ENCODE measurements around the gene ZNF547. TPM values are rescaled to one million over a fixed set of nuclear protein-coding genes. Genes with fewer than 3 reads are reported as not detected.
A peak's percentile ranks its signal among the peaks of the same experiment; 100 is the strongest.
"Not testable (repeated sequence)": the region's sequence is repeated elsewhere in the genome, so short reads cannot be mapped to it uniquely, and the experiment has no call there.

Gene ZNF547
- total RNA-seq, 2 donors from 2014 or later = 2.4 to 3.5 TPM

GRCh38 chr19:57363688-57364181 is 384 bp downstream of the ZNF547 start:
- intact Hi-C loops (cut with DNase I) = no loop called here
- peak; percentile 79 for DNase-seq (ENCODE audit: low spot score)

GRCh38 chr19:57366776-57367175 is 3.4 kb downstream of the ZNF547 start:
- intact Hi-C loops (cut with DNase I) = no loop called here
- DNase-seq (ENCODE audit: low spot score) = no peak

GRCh38 chr19:57374179-57374578 is 10.8 kb downstream of the ZNF547 start:
- intact Hi-C loops (cut with DNase I) = no loop called here
- DNase-seq (ENCODE audit: low spot score) = no peak

- not testable (repeated sequence) for DNase-seq (ENCODE audit: low spot score)
These were observed 11.3 kb downstream of the ZNF547 start for GRCh38 chr19:57374647-57375046.

GRCh38 chr19:57376151-57376550 is 12.8 kb downstream of the ZNF547 start:
- intact Hi-C loops (cut with DNase I) = no loop called here

More at GRCh38 chr19:57374647-57375046, 11.3 kb downstream of the ZNF547 start:
- intact Hi-C loops (cut with DNase I) = not testable (repeated sequence)

GRCh38 chr19:57377498-57378146 is 14.3 kb downstream of the ZNF547 start:
- no peak for DNase-seq (ENCODE audit: low spot score)
- intact Hi-C loops (cut with DNase I) = no loop called here

More at GRCh38 chr19:57376151-57376550, 12.8 kb downstream of the ZNF547 start:
- DNase-seq (ENCODE audit: low spot score) = no peak

- no peak for DNase-seq (ENCODE audit: low spot score)
- intact Hi-C loops (cut with DNase I) = no loop called here
These were observed 17.6 kb downstream of the ZNF547 start for GRCh38 chr19:57380923-57381322.

- intact Hi-C loops (cut with DNase I) = no loop called here
- no peak for DNase-seq (ENCODE audit: low spot score)
These were observed 19.6 kb downstream of the ZNF547 start for GRCh38 chr19:57382806-57383488.

- no peak for DNase-seq (ENCODE audit: low spot score)
- intact Hi-C loops (cut with DNase I) = no loop called here
These were observed 25.9 kb downstream of the ZNF547 start for GRCh38 chr19:57389194-57389729.

- intact Hi-C loops (cut with DNase I) = no loop called here
- DNase-seq (ENCODE audit: low spot score) = peak; percentile 99
These were observed 26.6 kb downstream of the ZNF547 start, which contains the start of gene ZNF548 for GRCh38 chr19:57389730-57390598. TSS of gene ZNF548 (plus strand) at chr19:57389854. CDS start at chr19:57390100, 246 bp downstream.

- intact Hi-C loops (cut with DNase I) = no loop called here
- DNase-seq (ENCODE audit: low spot score) = no peak
These were observed 32.4 kb downstream of the ZNF547 start for GRCh38 chr19:57395710-57396109.

GRCh38 chr19:57398868-57399267 is 35.5 kb downstream of the ZNF547 start:
- no peak for DNase-seq (ENCODE audit: low spot score)
- intact Hi-C loops (cut with DNase I) = no loop called here

- intact Hi-C loops (cut with DNase I) = no loop called here
- DNase-seq (ENCODE audit: low spot score) = no peak
These were observed 40.6 kb downstream of the ZNF547 start for GRCh38 chr19:57403737-57404563.

GRCh38 chr19:57406516-57407123 is 43.3 kb downstream of the ZNF547 start:
- intact Hi-C loops (cut with DNase I) = no loop called here
- DNase-seq (ENCODE audit: low spot score) = no peak

GRCh38 chr19:57410877-57411671 is 47.7 kb downstream of the ZNF547 start, which contains the start of gene ZNF17:
TSS of gene ZNF17 (plus strand) at chr19:57411161. CDS start at chr19:57413616, 2,455 bp downstream.
- intact Hi-C loops (cut with DNase I) = no loop called here
- DNase-seq (ENCODE audit: low spot score) = peak; percentile 98

GRCh38 chr19:57419439-57419838 is 56.1 kb downstream of the ZNF547 start:
- DNase-seq (ENCODE audit: low spot score) = no peak

GRCh38 chr19:57421037-57421436 is 57.7 kb downstream of the ZNF547 start:
- intact Hi-C loops (cut with DNase I) = no loop called here
- no peak for DNase-seq (ENCODE audit: low spot score)

More at GRCh38 chr19:57419439-57419838, 56.1 kb downstream of the ZNF547 start:
- intact Hi-C loops (cut with DNase I) = no loop called here
